GM19025 (cell line): ENCODE results near the gene TRIM27.
"Not testable (repeated sequence)": the region's sequence is repeated elsewhere in the genome, so short reads cannot be mapped to it uniquely, and the experiment has no call there.

Experiments used
- ATAC-seq: cut with Tn5 transposase; IDR thresholded peaks from one replicate; pipeline ENCODE4 v1.9.1; 2021; ENCODE audit warnings: mild to moderate bottlenecking, low read depth, moderate library complexity; ENCODE audit not compliant: unreplicated experiment

Gene TRIM27

DNA sequence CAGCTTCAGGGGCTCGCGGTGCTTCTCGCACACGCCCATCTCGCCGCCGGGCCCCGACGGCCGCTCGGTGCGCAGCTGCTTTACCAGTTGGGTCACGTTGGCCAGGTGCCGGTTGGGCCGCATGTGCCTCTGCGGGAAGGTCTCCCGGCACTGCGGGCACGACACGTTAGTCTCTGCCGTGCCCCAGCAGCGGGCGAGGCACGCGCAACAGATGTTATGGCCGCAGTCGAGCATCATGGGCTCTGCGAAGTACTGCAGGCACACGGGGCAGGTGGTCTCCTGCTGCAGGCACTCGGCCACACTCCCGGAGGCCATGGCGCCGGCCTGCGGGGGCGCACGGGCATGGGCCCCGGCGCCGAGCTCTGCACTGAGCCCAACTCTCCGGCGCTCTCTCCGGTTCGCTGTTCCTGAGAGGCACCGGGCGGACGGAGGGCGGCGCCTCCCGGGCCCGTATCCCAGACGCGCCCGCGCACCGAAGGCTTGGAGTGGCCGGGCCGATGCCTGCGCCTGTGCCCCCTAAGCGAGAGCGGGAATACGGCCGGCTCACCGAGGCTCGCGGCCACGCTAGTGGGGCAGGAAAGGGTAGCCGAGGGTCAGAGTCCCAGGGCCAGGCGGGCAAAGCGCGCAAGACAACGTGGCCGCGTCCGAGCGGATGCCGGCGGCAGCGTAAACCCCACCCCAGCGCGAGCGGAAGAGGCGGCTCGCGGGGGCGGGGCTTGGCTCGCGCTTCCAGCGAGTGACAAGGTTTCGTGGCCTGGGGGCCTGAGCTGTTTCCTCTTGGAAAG is at the start of gene TRIM27:
Gene TRIM27 (minus strand): TSS at position 668 of the 785 bp plus-strand sequence. CDS start 353 bp downstream, at position 315.
- ATAC-seq = peak; percentile 91

- not testable (repeated sequence) for ATAC-seq
These were observed 46.3 kb upstream of the TRIM27 start for GRCh38 chr6:28970056-28970455.

- ATAC-seq = no peak
These were observed 45.3 kb upstream of the TRIM27 start for GRCh38 chr6:28969129-28969528.

GRCh38 chr6:28968476-28968875 is 44.7 kb upstream of the TRIM27 start:
- no peak for ATAC-seq

DNA sequence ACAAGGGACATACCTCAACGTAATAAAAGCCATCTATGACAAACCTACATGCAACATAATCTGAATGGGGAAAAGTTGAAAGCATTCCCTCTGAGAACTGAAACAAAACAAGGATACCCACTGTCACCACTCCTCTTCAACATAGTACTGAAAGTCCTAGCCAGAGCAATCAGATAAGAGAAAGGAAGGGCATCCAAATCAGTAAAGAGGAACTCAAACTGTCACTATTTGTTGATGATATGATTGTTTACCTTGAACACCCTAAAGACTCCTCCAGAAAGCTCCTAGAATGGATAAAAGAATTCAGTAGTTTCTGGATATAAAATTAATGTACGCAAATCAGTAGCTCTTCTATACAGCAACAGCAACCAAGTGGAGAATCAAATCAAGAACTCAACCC is 41.9 kb upstream of the TRIM27 start:
- no peak for ATAC-seq

DNA sequence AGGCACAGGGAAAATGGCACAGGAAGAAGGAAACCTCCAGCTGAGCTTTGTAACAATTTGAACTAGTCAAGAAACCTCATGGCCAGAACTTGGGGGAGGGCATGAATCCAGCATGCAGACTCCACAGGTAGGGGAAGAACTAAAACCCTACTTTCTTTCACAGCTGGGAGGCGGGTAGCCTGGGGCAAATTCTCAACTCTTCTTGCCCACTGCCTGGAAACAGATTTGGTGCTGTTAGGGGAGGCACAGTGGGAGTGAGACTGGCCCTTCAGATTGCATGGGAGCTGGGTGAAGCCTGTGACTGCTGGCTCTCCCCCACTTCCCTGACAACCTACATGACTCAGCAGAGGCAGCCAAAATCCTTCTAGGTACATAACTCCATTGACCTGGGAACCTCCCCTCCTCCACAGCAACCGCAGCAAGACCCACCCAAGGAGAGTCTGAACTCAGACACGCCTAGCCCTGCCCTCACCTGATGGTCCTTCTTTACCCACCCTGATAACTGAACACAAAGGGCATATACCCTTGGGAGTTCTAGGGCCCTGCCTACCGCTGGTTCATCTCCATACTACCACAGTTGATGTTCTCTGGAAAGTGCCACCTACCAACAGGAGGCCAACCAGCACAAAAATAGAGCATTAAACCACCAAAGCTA is 37.2 kb upstream of the TRIM27 start:
- ATAC-seq = no peak

DNA sequence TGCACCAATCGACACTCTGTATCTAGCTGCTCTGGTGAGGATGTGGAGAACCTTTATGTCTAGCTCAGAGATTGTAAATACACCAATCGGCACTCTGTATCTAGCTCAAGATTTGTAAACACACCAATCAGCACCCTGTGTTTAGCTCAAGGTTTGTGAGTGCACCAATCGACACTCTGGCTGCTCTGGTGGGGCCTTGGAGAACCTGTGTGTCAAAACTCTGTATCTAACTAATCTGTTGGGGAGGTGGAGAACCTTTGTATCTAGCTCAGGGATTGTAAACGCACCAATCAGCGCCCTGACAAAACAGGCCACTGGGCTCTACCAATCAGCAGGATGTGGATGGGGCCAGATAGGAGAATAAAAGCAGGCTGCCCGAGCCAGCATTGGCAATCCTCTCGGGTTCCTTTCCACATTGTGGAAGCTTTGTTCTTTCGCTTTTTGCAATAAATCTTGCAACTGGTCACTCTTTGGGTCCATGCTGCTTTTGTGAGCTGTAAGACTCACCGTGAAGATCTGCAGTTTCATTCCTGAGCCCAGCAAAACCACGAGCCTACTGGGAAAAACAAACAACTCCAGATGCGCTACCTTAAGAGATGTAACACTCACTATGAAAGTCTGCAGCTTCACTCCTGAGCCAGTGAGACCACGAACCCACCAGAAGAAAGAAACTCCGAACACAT is 34.9 kb upstream of the TRIM27 start:
- not testable (repeated sequence) for ATAC-seq

DNA sequence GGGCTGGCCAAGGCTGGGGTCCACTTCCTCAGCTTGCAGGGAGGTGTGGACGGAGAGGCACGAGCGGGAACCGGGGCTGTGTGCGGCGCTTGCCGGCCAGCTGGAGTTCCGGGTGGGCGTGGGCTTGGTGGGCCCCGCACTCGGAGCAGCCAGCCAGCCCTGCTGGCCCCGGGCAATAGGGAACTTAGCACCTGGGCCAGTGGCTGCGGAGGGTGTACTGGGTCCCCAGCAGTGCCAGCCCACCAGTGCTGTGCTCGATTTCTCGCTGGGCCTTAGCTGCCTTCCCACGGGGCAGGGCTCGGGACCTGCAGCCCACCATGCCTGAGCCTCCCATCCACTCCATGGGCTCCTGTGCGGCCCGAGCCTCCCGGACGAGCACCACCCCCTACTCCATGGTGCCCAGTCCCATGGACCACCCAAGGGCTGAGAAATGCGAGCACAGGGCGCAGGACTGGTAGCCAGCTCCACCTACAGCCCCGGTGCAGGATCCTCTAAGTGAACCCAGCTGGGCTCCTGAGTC is 34.1 kb upstream of the TRIM27 start:
- not testable (repeated sequence) for ATAC-seq

DNA sequence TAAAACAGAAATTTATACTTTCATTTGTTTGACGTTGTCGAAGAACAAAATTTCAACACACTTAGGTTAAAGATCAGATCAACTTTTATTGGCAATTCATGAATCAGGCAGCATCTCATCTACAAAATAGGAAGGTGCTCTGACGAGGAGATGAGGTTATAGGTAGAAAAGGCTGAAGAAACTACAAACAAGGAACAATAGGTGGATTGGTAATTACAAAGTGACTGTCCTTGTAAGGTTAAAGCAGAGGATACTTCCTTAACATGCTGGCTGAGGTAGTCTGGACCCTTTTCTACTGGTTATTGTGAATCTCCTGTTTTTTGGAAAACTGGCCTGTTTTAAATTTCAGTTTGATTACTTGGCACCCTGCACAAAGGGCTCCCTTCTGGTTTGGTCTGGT is 32.5 kb upstream of the TRIM27 start:
- ATAC-seq = no peak

DNA sequence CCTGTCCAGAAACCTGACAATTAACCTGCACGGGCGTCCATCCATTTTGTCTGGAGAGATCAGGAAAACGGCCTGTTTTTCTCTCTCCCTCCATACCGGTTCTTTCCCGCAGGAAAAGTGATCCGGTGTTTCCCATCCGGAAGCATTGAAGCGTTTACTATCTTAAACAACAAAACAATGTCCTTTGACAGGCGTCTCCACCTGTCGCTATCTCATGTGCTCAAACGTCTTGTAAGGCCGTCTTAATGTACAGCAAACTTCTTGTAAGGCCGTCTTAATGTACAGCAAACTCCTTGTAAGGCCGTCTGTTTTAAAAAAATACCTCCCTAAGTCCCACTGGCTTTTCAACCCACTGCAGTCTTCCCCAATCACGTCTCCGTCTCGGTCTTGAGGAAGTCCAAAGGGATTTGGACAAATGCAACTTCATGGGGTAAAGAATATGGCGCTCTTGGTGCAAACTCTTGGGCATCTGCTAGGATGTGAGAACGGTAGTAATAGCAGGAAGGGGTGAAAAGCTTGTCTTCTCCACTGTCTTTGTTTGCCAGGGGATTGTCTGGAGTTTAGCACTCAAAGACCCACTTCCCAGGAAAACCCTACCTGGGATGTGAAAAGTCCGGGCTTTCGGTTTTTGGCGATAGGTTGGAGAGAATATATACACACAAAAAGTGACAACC is 29.9 kb upstream of the TRIM27 start:
- no peak for ATAC-seq

DNA sequence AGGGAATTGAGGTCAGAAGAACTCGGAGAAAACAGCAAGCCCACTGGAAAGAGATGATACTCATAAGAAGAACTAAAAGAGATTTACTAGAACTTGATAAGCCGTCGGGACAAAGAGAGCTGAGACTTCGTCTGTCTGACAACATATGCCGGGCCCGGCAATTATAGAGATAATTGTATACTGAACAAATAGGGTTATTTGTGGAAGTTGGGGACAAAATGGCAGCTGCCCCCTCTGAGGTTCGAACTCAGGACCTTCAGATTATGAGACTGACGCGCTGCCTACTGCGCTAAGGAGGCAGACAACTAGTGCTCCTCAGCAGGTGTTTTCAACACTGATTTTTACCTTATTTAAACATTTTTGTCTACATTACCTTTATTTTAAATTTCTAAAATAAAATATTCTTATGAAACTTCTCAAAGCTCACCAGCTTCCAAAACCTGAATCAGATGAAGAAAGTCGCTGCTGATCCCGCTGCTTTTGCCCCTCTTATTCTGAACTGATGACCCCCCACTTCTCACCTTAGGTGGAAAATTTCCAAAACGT is 29.3 kb upstream of the TRIM27 start:
- ATAC-seq = no peak

DNA sequence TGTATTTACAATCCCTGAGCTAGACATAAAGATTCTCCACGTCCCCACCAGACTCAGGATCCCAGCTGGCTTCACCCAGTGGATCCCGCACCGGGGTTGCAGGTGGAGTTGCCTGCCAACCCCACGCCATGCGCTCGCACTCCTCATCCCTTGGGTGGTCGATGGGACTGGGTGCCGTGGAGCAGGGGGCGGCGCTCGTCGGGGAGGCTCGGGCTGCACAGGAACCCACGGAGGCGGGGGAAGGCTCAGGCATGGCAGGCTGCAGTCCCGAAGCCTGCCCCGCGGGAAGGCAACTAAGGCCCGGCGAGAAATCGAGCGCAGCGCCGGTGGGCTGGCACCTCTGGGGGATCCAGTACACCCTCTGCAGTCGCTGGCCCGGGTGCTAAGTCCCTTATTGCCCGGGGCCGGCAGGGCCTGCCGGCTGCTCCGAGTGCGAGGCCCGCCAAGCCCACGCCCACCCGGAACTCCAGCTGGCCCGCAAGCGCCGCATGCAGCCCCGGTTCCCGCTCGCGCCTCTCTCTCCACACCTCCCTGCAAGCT is 25.9 kb upstream of the TRIM27 start:
- ATAC-seq = not testable (repeated sequence)

GRCh38 chr6:28948782-28949486 is 25.1 kb upstream of the TRIM27 start:
- ATAC-seq = no peak

DNA sequence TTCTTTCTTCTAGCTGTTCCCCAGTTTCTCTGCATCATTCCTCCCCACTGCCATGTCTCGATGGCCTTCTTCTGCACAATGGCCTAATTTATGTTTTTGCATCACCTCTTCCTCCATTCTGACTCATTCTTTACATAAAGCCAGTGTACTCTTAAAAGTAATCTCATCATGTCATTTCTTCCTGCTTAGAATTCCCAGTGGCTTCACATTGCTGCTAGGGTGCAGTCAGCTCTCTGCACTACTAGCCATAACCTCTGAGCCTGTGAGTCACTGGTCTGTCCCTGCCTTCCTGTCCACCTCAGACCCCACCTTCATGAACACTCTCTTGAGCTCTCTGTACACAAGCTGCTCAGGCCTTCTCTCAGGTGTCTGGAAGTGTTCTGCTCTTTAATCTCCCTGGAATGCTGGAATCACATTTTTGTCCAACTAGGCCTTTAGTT is 24.1 kb upstream of the TRIM27 start:
- no peak for ATAC-seq

GRCh38 chr6:28947067-28947765 is 23.4 kb upstream of the TRIM27 start:
- no peak for ATAC-seq

- no peak for ATAC-seq
These were observed 21.6 kb upstream of the TRIM27 start for GRCh38 chr6:28945349-28945748.

GRCh38 chr6:28944412-28944865 is 20.7 kb upstream of the TRIM27 start:
- no peak for ATAC-seq

DNA sequence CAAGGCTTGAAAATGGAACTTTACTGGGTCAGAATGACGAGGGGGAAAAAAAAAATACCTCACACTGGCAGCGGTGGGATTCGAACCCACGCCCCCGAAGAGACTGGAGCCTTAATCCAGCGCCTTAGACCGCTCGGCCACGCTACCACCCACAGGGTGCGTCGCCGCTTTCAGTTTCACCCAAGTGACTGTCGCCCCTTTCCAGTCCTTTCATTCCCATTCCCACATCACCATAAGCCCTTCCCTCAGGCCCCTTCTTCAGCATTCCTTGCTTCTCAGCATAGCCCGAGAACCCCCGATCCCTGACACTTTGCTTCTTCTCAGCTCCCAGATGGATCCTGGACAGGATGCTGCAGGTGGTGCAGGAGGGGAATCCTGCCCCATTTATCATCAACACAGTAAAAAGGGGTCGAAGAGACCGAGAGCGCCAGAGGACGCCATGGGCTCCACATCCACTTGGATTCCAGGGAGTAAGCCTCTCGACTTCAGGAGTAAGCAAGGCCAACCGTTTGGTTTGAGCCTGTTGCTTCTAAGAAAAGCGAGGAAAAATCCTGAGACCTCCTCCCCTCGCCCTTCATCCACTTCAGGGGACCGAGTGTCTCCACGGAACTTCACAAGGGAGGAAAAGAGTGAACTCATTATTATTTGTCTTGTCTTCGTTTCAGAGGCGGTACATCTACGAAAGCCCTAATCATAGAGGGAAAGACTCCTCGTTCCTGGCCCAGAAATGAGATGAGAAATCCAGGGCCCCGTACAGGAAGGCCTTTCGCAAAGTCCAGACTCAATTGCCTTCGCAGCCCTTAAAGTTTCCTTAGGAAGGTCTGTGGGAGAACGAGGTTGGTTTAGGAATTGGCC is 20.0 kb upstream of the TRIM27 start:
- no peak for ATAC-seq
